Testis (tissue), 2 donors: ENCODE measurements around the gene MRPL10.

Experiments used
- POLR2A ChIP-seq: fragments of 450-650 bp; IDR thresholded peaks from one replicate; pipeline ENCODE4 v1.6.1; 2017; ENCODE audit warnings: antibody characterized with exemption, mild to moderate bottlenecking, moderate library complexity
- TF ChIP-seq, protein P1 (sequence below), 3 experiments: fragments of 450-650 bp in 2 of 3; fragments of 200-600 bp in 1 of 3; sonication (generic) in 1 of 3; IDR thresholded peaks; one replicate each; pipeline ENCODE4 v1.5.1; 2016 to 2019; ENCODE audit warnings: antibody characterized with exemption in 3 of 3, mild to moderate bottlenecking in 2 of 3, moderate library complexity in 1 of 3

DNA sequence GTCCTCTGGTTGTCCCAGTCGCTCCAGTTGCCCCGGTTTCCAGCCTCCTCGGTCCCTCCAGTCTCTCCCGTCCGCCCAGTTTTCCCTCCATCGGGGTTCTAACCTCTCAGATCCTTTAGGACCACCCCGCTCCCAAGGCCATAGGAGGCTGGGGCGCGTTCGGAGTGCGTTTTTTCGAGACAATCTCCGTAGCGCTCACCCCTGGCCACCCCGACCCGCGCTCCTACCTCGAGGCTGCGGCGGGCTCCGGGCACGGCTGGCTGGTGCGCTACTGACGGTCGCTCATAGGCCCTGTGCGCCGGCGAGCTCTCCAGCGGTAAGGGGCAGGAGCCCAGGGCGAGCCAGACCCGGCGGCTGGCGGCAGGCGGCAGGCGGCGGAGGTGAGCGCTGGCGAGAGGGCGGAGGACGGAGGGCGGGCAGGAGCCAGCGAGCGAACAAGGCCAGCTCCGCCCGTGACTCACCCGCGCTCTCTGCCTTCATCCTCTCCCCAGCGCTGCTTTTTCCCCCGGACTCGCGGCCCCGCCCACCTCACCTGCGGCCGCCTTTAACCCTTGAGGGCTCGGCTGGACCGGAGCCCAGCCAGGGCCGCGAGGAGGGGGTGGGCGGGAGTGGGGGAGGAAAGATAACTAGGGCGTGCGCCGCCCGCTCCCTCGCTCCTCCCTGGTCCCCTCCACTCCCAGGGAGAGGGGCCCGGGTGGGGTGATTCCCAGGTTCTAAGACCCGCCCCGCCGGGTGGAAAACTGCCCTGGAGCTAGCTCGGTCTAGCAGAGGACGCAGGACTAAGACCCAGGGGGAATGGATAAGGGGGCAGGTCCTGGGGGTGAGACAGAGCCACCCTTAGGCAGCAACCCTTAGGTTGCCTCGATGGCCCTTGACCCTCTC lies 19.6 kb upstream of the MRPL10 start, which contains the start of gene SP6:
- TF ChIP-seq POLR2A: no peak
- TF ChIP-seq, protein P1, sequence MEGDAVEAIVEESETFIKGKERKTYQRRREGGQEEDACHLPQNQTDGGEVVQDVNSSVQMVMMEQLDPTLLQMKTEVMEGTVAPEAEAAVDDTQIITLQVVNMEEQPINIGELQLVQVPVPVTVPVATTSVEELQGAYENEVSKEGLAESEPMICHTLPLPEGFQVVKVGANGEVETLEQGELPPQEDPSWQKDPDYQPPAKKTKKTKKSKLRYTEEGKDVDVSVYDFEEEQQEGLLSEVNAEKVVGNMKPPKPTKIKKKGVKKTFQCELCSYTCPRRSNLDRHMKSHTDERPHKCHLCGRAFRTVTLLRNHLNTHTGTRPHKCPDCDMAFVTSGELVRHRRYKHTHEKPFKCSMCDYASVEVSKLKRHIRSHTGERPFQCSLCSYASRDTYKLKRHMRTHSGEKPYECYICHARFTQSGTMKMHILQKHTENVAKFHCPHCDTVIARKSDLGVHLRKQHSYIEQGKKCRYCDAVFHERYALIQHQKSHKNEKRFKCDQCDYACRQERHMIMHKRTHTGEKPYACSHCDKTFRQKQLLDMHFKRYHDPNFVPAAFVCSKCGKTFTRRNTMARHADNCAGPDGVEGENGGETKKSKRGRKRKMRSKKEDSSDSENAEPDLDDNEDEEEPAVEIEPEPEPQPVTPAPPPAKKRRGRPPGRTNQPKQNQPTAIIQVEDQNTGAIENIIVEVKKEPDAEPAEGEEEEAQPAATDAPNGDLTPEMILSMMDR (IDR thresholded peaks at IDR 0.05): no peak
